Measurements from ENCODE around the gene LARGE1. TPM values are rescaled to one million over a fixed set of nuclear protein-coding genes. Genes with fewer than 3 reads are reported as not detected.

The LARGE1 gene
- total RNA-seq, 4 donors from 2014 or later = 78.1 to 156 (median 104) TPM

DNA sequence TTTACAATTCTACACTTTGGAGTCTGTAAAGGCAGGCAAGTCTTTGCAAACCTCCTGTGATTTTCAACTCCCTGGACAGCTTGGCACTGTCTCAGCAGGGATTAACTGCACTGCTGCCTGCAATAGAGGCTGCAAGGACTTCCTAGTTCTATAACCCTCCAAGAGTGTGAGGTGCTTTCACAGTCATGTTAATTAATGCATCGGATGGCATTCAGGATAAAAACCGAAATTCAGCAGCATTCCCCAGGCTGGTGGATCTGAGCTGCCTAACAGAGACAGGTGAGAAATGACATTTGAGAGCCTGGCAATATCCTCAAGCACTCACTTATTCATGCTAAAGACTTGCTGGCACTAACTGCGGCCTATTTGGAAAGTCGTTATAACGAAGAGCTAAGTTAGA, 85.0 kb downstream of the LARGE1 start:
- no peaks in the 10 kb centered on the region for H3K27me3 ChIP-seq
- H3K36me3 ChIP-seq = no peaks in the 10 kb centered on the region
- TF ChIP-seq, protein P1, sequence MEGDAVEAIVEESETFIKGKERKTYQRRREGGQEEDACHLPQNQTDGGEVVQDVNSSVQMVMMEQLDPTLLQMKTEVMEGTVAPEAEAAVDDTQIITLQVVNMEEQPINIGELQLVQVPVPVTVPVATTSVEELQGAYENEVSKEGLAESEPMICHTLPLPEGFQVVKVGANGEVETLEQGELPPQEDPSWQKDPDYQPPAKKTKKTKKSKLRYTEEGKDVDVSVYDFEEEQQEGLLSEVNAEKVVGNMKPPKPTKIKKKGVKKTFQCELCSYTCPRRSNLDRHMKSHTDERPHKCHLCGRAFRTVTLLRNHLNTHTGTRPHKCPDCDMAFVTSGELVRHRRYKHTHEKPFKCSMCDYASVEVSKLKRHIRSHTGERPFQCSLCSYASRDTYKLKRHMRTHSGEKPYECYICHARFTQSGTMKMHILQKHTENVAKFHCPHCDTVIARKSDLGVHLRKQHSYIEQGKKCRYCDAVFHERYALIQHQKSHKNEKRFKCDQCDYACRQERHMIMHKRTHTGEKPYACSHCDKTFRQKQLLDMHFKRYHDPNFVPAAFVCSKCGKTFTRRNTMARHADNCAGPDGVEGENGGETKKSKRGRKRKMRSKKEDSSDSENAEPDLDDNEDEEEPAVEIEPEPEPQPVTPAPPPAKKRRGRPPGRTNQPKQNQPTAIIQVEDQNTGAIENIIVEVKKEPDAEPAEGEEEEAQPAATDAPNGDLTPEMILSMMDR (IDR thresholded peaks at IDR 0.05) = no peak
- TF ChIP-seq POLR2A (IDR thresholded peaks at IDR 0.05) = no peak
- H3K9me3 ChIP-seq = no peaks in the 10 kb centered on the region
- H3K4me3 ChIP-seq = no peak overlapping the region
- H3K4me1 ChIP-seq = no peaks in the 10 kb centered on the region
- DNase-seq = no peak
- H3K27ac ChIP-seq = no peak overlapping the region

DNA sequence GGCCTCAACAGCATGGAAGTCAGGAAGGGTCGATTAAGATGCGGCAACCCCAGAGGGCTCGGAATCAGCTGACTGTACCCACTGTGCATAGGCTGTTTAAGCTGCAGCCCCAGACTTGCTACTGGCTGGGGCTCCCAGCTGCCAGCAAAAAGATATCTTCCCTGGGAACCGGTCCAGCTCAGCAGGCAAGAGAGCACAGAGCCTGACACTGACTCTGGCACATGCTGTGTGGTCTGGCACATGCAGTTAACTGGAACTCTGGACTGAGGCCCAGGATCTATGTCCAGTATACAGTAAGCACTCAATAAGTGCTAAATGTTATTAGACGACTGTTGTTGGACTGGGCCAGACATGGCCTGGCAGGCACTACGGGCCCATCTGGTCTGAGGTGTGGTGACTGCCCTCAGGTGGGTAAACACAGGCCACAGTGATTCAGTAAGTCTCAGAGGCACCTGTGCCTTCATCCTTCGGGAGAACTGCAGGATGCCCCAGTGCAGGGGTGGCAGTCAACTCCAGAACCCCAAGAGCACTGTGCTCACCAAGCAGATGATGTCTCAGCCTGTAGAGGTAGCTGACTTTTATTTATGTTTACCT, 87.6 kb downstream of the LARGE1 start:
- Histone ChIP-seq H3K27me3 (no peaks in the 10 kb centered on the region), H3K4me1 (no peaks in the 10 kb centered on the region), H3K27ac (no peak overlapping the region), H3K9me3 (no peaks in the 10 kb centered on the region), H3K36me3 (no peaks in the 10 kb centered on the region), H3K4me3 (no peak overlapping the region)
- DNase-seq = no peak
- TF ChIP-seq POLR2A (IDR thresholded peaks at IDR 0.05) = no peak
- TF ChIP-seq, protein P1 (IDR thresholded peaks at IDR 0.05) = no peak

DNA sequence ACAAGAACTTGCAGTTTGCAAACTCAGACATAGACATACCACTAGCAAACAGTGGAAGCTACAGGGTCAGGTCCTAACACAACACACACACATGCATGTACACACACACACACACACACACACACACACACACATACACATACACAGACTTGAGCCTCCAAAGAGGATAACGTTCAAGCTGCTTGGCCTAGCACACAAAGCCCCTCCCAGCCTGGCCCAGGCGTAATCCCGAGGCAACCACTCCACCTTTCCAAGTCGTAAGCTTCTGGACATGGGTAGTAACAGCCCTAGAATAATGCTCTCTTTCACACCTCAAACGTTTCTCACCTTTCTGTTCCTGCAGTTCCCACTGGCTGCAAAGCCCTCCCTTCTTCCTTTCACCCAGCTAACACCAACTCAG, 88.6 kb downstream of the LARGE1 start:
- Histone ChIP-seq H3K9me3 (no peaks in the 10 kb centered on the region), H3K4me1 (no peaks in the 10 kb centered on the region), H3K4me3 (no peak overlapping the region), H3K36me3 (no peaks in the 10 kb centered on the region), H3K27me3 (no peaks in the 10 kb centered on the region), H3K27ac (no peak overlapping the region)
- no peak for TF ChIP-seq POLR2A (IDR thresholded peaks at IDR 0.05)
- TF ChIP-seq, protein P1 (IDR thresholded peaks at IDR 0.05) = no peak
- DNase-seq = no peak

DNA sequence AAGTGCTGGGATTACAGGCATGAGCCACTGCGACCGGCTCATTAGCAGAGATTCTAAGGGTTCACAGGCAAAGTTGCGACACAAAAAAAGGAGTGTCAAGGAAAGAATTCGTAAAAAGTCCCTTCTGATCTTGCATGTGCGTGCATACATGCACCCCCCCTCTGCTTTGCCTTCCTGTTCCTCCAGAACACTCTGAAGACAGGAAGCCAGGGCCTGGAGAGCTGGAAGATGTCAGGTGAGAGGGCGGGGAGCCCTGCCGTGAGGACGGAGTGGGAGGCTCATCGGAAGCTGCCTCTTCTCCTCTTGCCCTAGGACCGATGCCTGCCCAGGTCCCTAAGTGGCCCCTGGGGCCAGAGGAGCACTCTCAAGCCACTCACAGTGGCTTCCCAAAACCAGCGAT, 89.1 kb downstream of the LARGE1 start:
- no peak overlapping the region for H3K27ac ChIP-seq
- H3K4me1 ChIP-seq = no peaks in the 10 kb centered on the region
- no peaks in the 10 kb centered on the region for H3K36me3 ChIP-seq
- H3K4me3 ChIP-seq = no peak overlapping the region
- DNase-seq = no peak
- no peaks in the 10 kb centered on the region for H3K27me3 ChIP-seq
- H3K9me3 ChIP-seq = no peaks in the 10 kb centered on the region
- no peak for TF ChIP-seq POLR2A (IDR thresholded peaks at IDR 0.05)
- TF ChIP-seq, protein P1 (IDR thresholded peaks at IDR 0.05) = no peak

DNA sequence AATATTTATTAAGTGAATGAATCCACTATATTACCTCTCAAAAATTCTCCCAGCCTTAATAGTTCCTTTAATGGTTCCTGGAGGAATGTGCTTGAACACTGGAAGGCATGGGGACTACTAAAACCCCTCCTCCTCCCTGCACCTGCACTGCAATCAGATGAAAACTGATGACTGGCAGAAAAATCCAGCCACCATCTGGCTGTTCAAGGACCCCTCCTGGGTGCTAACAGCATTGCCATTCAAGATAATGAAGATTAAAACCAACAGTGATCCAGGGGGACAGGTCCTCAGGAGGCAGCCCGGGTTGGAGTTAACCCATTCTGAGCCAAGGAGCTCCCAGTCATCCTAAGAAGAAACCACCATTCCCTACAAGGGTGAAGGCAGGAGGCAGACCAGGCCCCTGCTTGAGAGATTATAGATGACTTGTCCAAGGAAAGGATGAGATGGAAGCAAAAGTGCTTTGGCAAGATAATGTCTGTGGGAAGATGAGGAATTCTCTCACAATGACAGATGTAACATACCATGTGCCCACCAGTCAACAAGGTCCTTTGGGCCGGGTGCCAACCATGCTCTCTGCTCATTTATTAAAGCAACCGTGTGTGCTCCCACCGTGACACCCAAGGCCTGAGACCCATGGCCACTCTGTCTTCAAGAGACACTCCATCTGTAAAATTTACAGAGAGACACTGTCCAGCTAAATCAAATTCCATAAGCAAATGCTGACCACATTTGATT, 90.6 kb downstream of the LARGE1 start:
- TF ChIP-seq POLR2A (IDR thresholded peaks at IDR 0.05) = no peak
- TF ChIP-seq, protein P1 (IDR thresholded peaks at IDR 0.05) = no peak
- H3K27ac ChIP-seq = no peak overlapping the region
- no peak for DNase-seq
- no peaks in the 10 kb centered on the region for H3K9me3 ChIP-seq
- no peaks in the 10 kb centered on the region for H3K36me3 ChIP-seq
- no peaks in the 10 kb centered on the region for H3K4me1 ChIP-seq
- H3K27me3 ChIP-seq = no peaks in the 10 kb centered on the region
- no peak overlapping the region for H3K4me3 ChIP-seq

Data from Peyer's patch (tissue), 4 donors.